ENCODE data around the gene HMGCS1. TPM values are rescaled to one million over a fixed set of nuclear protein-coding genes. Genes with fewer than 3 reads are reported as not detected.

Gene HMGCS1
- total and polyA plus RNA-seq, 2 of the 13 experiments (the other 11 are each of a cell fraction or from before 2014, with no cell fraction given), result 56.8 to 318 TPM

DNA sequence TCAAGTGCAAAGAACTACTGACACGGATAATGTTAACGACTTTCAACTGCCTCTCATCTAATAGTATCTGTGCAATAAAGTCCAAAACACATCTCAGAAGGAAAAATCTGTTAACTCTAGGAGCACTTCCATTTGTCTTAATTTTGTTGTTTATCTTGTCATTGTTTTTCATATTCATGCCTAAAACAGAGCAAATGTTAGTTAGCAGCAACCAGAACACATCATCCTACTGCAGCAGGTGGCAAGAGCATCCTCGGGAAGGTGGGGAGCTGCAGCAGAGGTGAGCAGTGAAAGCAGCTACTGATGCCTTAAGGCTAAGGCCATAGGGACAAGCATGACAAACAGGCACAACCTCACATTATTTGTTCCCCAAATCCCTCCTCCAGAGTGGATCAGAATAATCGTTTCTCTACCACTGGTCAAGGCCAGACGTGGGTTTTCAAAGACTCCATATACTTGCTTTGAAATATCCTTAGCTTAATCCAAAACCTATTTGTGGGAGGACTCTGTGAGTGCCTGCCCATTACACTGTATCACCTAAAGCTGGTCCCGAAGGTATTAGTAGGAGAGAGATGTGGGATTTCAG lies 1.0 kb downstream of the HMGCS1 start (continued):
- TF ChIP-seq, protein P1, sequence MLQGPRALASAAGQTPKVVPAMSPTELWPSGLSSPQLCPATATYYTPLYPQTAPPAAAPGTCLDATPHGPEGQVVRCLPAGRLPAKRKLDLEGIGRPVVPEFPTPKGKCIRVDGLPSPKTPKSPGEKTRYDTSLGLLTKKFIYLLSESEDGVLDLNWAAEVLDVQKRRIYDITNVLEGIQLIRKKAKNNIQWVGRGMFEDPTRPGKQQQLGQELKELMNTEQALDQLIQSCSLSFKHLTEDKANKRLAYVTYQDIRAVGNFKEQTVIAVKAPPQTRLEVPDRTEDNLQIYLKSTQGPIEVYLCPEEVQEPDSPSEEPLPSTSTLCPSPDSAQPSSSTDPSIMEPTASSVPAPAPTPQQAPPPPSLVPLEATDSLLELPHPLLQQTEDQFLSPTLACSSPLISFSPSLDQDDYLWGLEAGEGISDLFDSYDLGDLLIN (CRISPR knock-in tag; IDR thresholded peaks at IDR 0.05; ENCODE audit: borderline replicate concordance), result no peak
- TF ChIP-seq MZF1 (CRISPR knock-in tag; IDR thresholded peaks at IDR 0.05; ENCODE audit: borderline replicate concordance) (no peak), STAG1 (CRISPR knock-in tag; IDR thresholded peaks at IDR 0.05) (no peak), CEBPG (CRISPR knock-in tag; IDR thresholded peaks at IDR 0.05) (no peak), POLR2A (IDR thresholded peaks at IDR 0.05; ENCODE audit: insufficient read depth in 1 of 2, low read depth in 2 of 2, low read length in 2 of 2) (0 out of 4 replicates have a peak, but pooled peaks of 1 of the 2 experiments have one; percentile 31), ZNF747 (CRISPR knock-in tag; IDR thresholded peaks at IDR 0.05; ENCODE audit: borderline replicate concordance) (no peak), GABPB1 (CRISPR knock-in tag; IDR thresholded peaks at IDR 0.05) (no peak), ZFP36L1 (CRISPR knock-in tag; IDR thresholded peaks at IDR 0.05) (no peak), ZNF263 (CRISPR knock-in tag; IDR thresholded peaks at IDR 0.05) (0 out of 2 replicates have a peak, but pooled peaks have one; percentile 17), REPIN1 (CRISPR knock-in tag; IDR thresholded peaks at IDR 0.05; ENCODE audit: borderline replicate concordance, low read depth) (no peak), ZNF713 (CRISPR knock-in tag; IDR thresholded peaks at IDR 0.05) (no peak), ZBTB3 (CRISPR knock-in tag; IDR thresholded peaks at IDR 0.05; ENCODE audit: borderline replicate concordance, low read depth) (no peak), XBP1 (CRISPR knock-in tag; IDR thresholded peaks at IDR 0.05) (0 out of 2 replicates have a peak, but pooled peaks have one; percentile 23), MLLT10 (CRISPR knock-in tag; IDR thresholded peaks at IDR 0.05) (peak; percentile 90), MED1 (CRISPR knock-in tag; IDR thresholded peaks at IDR 0.05) (0 out of 2 replicates have a peak, but pooled peaks have one; percentile 24), ZNF138 (CRISPR knock-in tag; IDR thresholded peaks at IDR 0.05; ENCODE audit: low read depth) (no peak), SAP130 (CRISPR knock-in tag; IDR thresholded peaks at IDR 0.05; ENCODE audit: low read depth) (no peak; the same call in 1 of the 2 replicates), ZNF563 (CRISPR knock-in tag; IDR thresholded peaks at IDR 0.05) (no peak), ZNF224 (CRISPR knock-in tag; IDR thresholded peaks at IDR 0.05) (no peak), ZNF546 (CRISPR knock-in tag; conservative IDR thresholded peaks at IDR 0.05) (no peak), PAF1 (CRISPR knock-in tag; IDR thresholded peaks at IDR 0.05) (peak; percentile 21; the same call in 1 of the 2 replicates)
- TF ChIP-seq, protein P2, sequence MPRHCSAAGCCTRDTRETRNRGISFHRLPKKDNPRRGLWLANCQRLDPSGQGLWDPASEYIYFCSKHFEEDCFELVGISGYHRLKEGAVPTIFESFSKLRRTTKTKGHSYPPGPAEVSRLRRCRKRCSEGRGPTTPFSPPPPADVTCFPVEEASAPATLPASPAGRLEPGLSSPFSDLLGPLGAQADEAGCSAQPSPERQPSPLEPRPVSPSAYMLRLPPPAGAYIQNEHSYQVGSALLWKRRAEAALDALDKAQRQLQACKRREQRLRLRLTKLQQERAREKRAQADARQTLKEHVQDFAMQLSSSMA (CRISPR knock-in tag; IDR thresholded peaks at IDR 0.05), result 0 out of 2 replicates have a peak, but pooled peaks have one; percentile 26
